CD4-positive, alpha-beta T cell treated with Interleukin-1 beta for 1 hour (primary cell): ENCODE results near the gene ZNF366.
A peak's percentile ranks its signal among the peaks of the same experiment; 100 is the strongest.

Experiments
- DNase-seq, 2 donors: peaks; one replicate each; pipeline ENCODE4 v3.0.0-alpha.2; 2020 to 2022

The ZNF366 gene

GRCh38 chr5:72507231-72507906 is at the start of gene ZNF366:
ZNF366 (minus strand) TSS chr5:72507410; CDS start chr5:72461496, 45,914 bp downstream.
- DNase-seq: no peak

GRCh38 chr5:72556351-72557166 is 49.3 kb upstream of the ZNF366 start:
- DNase-seq: peak in 1 of 2 donors; percentile 19

- no peak for DNase-seq
Observed at GRCh38 chr5:72555871-72556270, 48.7 kb upstream of the ZNF366 start.

- no peak for DNase-seq
Observed at GRCh38 chr5:72554897-72555296, 47.7 kb upstream of the ZNF366 start.

- no peak for DNase-seq
Observed at GRCh38 chr5:72552041-72552557, 44.9 kb upstream of the ZNF366 start.

GRCh38 chr5:72550595-72550994 is 43.4 kb upstream of the ZNF366 start:
- DNase-seq: no peak

- DNase-seq: no peak
Observed at GRCh38 chr5:72543811-72544210, 36.6 kb upstream of the ZNF366 start.

- DNase-seq: no peak
Observed at GRCh38 chr5:72543365-72543764, 36.2 kb upstream of the ZNF366 start.

GRCh38 chr5:72542695-72543094 is 35.5 kb upstream of the ZNF366 start:
- no peak for DNase-seq

- no peak for DNase-seq
Observed at GRCh38 chr5:72541501-72542225, 34.5 kb upstream of the ZNF366 start.

GRCh38 chr5:72540759-72541438 is 33.7 kb upstream of the ZNF366 start:
- DNase-seq: no peak

- DNase-seq: no peak
Observed at GRCh38 chr5:72539726-72540125, 32.5 kb upstream of the ZNF366 start.

- DNase-seq: no peak
Observed at GRCh38 chr5:72539038-72539437, 31.8 kb upstream of the ZNF366 start.

GRCh38 chr5:72537166-72537565 is 30.0 kb upstream of the ZNF366 start:
- no peak for DNase-seq

GRCh38 chr5:72531496-72532190 is 24.4 kb upstream of the ZNF366 start:
- DNase-seq: no peak

GRCh38 chr5:72530196-72530595 is 23.0 kb upstream of the ZNF366 start:
- DNase-seq: no peak

GRCh38 chr5:72529383-72529782 is 22.2 kb upstream of the ZNF366 start:
- no peak for DNase-seq

GRCh38 chr5:72525816-72526215 is 18.6 kb upstream of the ZNF366 start:
- no peak for DNase-seq

GRCh38 chr5:72523960-72524582 is 16.9 kb upstream of the ZNF366 start:
- DNase-seq: no peak

GRCh38 chr5:72522607-72523006 is 15.4 kb upstream of the ZNF366 start:
- no peak for DNase-seq

- DNase-seq: no peak
Observed at GRCh38 chr5:72519111-72519510, 11.9 kb upstream of the ZNF366 start.
